OCI-LY3 (cell line): ENCODE measurements around the gene MGAT4D.

Experiments used
- H2AFZ ChIP-seq: fragments of 200-600, 300-600 bp; shearing (Covaris generic); 2 replicates; pipeline ENCODE4 v1.6.0; 2014; ENCODE audit warnings: antibody characterized with exemption, low read depth, low read length
- H3K27ac ChIP-seq: fragments of 200-600, 300-600 bp; sonication (generic); 2 replicates; pipeline ENCODE4 v1.5.1; 2014; ENCODE audit warnings: mild to moderate bottlenecking, low read length, moderate library complexity, mixed read lengths
- H3K27me3 ChIP-seq: fragments of 200-600, 300-600 bp; sonication (generic); 2 replicates; pipeline ENCODE4 v1.6.1; 2014; ENCODE audit warnings: low read depth, low read length, mixed read lengths
- H3K36me3 ChIP-seq: fragments of 200-600, 300-600 bp; sonication (generic); replicated peaks from 2 replicates; pipeline ENCODE3; 2014; ENCODE audit warnings: low read depth, low read length, mixed read lengths
- H3K4me1 ChIP-seq: fragments of 300-600, 200-600 bp; sonication (generic); 2 replicates; pipeline ENCODE4 v1.6.1; 2014; ENCODE audit warnings: low read length, mixed read lengths
- H3K4me2 ChIP-seq: fragments of 200-600, 300-600 bp; sonication (generic); 2 replicates; pipeline ENCODE4 v1.6.1; 2014; ENCODE audit warnings: low read length, mixed read lengths
- H3K4me3 ChIP-seq: fragments of 300-600, 200-600 bp; sonication (generic); 2 replicates; pipeline ENCODE4 v1.5.1; 2014; ENCODE audit warnings: antibody characterized with exemption, mild to moderate bottlenecking, low read length, moderate library complexity
- H3K79me2 ChIP-seq: fragments of 300-600, 200-600 bp; shearing (Covaris generic); 2 replicates; pipeline ENCODE4 v1.6.1; 2014; ENCODE audit warnings: mild to moderate bottlenecking, low read length, mixed read lengths
- H3K9ac ChIP-seq: fragments of 300-600, 200-600 bp; shearing (Covaris generic); 2 replicates; pipeline ENCODE4 v1.6.0; 2014; ENCODE audit warnings: mild to moderate bottlenecking, low read length, moderate library complexity
- H3K9me3 ChIP-seq: fragments of 200-600, 300-600 bp; shearing (Covaris generic); 2 replicates; pipeline ENCODE4 v1.6.1; 2014; ENCODE audit warnings: low read length, mixed read lengths; ENCODE audit not compliant: insufficient read depth
- H4K20me1 ChIP-seq: fragments of 200-600, 300-600 bp; sonication (generic); 2 replicates; pipeline ENCODE4 v1.6.1; 2016; ENCODE audit warnings: low read length, mixed read lengths; ENCODE audit not compliant: insufficient read depth
- EZH2phosphoT487 ChIP-seq: fragments of 200-600 bp; shearing (Covaris generic); IDR thresholded peaks from 2 replicates; pipeline ENCODE4 v1.6.1; 2018; ENCODE audit warnings: antibody characterized with exemption, mixed run types, low read depth
- TF ChIP-seq, protein P1 (sequence below): fragments of 200-600, 300-600 bp; sonication (generic); IDR thresholded peaks from 2 replicates; pipeline ENCODE4 v1.5.1; 2014; ENCODE audit warnings: antibody characterized with exemption, low read length, low read depth

MGAT4D gene

DNA sequence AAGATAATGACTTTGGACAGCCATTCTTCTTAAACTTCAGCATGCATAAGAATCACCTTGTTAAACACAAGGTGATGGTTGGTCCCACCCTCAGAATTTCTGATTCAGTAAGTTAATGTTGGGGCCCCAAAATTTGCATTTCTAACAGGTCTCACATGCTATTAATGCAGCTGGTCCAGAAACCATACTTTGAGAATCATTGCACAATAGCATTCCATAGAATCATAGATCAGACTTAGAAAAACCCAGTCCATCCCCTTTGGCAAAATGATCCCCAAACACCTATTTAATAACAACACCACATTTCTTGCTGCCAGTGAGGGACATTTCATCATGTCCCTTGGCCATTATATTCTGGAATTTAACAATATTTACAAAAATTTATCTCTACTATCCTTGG lies 6.2 kb upstream of the MGAT4D start:
- Histone ChIP-seq H4K20me1 (no peaks in the 10 kb centered on the region), H3K27ac (no peak overlapping the region), H3K9ac (no peak overlapping the region), H3K4me2 (no peak overlapping the region), H3K9me3 (no peaks in the 10 kb centered on the region), H3K4me1 (no peaks in the 10 kb centered on the region), H3K27me3 (peaks cover 37% of the 10 kb centered on the region), H2AFZ (no peak overlapping the region), H3K79me2 (no peaks in the 10 kb centered on the region), H3K4me3 (no peak overlapping the region), H3K36me3 (no peaks in the 10 kb centered on the region)
- TF ChIP-seq EZH2phosphoT487 = no peak
- TF ChIP-seq, protein P1, sequence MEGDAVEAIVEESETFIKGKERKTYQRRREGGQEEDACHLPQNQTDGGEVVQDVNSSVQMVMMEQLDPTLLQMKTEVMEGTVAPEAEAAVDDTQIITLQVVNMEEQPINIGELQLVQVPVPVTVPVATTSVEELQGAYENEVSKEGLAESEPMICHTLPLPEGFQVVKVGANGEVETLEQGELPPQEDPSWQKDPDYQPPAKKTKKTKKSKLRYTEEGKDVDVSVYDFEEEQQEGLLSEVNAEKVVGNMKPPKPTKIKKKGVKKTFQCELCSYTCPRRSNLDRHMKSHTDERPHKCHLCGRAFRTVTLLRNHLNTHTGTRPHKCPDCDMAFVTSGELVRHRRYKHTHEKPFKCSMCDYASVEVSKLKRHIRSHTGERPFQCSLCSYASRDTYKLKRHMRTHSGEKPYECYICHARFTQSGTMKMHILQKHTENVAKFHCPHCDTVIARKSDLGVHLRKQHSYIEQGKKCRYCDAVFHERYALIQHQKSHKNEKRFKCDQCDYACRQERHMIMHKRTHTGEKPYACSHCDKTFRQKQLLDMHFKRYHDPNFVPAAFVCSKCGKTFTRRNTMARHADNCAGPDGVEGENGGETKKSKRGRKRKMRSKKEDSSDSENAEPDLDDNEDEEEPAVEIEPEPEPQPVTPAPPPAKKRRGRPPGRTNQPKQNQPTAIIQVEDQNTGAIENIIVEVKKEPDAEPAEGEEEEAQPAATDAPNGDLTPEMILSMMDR = no peak

GRCh38 chr4:140499391-140499790 lies 1.3 kb upstream of the MGAT4D start:
- no peaks in the 10 kb centered on the region for H3K36me3 ChIP-seq
- H3K27ac ChIP-seq = no peak overlapping the region
- H3K4me3 ChIP-seq = no peak overlapping the region
- H4K20me1 ChIP-seq = no peaks in the 10 kb centered on the region
- H3K9ac ChIP-seq = no peak overlapping the region
- H2AFZ ChIP-seq = no peak overlapping the region
- no peaks in the 10 kb centered on the region for H3K4me1 ChIP-seq
- no peaks in the 10 kb centered on the region for H3K79me2 ChIP-seq
- H3K9me3 ChIP-seq = no peaks in the 10 kb centered on the region
- H3K27me3 ChIP-seq = peaks cover 33% of the 10 kb centered on the region
- TF ChIP-seq EZH2phosphoT487 = no peak
- TF ChIP-seq, protein P1 = no peak
- no peak overlapping the region for H3K4me2 ChIP-seq

DNA sequence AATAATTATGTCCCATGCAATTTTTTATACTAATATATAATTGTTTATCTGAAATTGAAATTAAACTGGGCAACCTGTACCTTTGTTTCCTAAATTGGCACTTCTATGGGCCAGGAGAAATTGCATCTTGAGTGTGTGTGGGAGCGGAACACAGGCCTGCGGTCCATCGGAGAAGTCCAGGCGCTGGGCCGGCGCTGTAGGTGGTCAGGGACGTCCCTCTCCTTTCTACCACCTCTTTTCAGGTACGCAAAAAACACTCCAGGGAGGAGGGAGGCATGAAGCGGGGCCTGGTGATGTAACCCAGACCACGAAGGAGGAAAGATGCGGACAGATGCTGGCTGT lies 717 bp downstream of the MGAT4D start:
- TF ChIP-seq EZH2phosphoT487 = no peak
- TF ChIP-seq, protein P1 = no peak
- peaks cover 28% of the 10 kb centered on the region for H3K27me3 ChIP-seq

GRCh38 chr4:140485939-140486338 lies 12.2 kb downstream of the MGAT4D start:
- H2AFZ ChIP-seq = no peak overlapping the region
- no peaks in the 10 kb centered on the region for H3K9me3 ChIP-seq
- no peaks in the 10 kb centered on the region for H3K36me3 ChIP-seq
- no peaks in the 10 kb centered on the region for H3K27me3 ChIP-seq
- H3K27ac ChIP-seq = no peak overlapping the region
- H3K9ac ChIP-seq = no peak overlapping the region
- no peak overlapping the region for H3K4me2 ChIP-seq
- H4K20me1 ChIP-seq = no peaks in the 10 kb centered on the region
- TF ChIP-seq, protein P1 = no peak
- TF ChIP-seq EZH2phosphoT487 = no peak
- no peaks in the 10 kb centered on the region for H3K4me1 ChIP-seq
- no peak overlapping the region for H3K4me3 ChIP-seq
- H3K79me2 ChIP-seq = no peaks in the 10 kb centered on the region

More for the DNA sequence above, 717 bp downstream of the MGAT4D start:
- H3K27ac ChIP-seq = no peak overlapping the region
- H3K9ac ChIP-seq = no peak overlapping the region
- no peak overlapping the region for H3K4me2 ChIP-seq
- H2AFZ ChIP-seq = no peak overlapping the region
- H3K9me3 ChIP-seq = no peaks in the 10 kb centered on the region
- no peak overlapping the region for H3K4me3 ChIP-seq
- no peaks in the 10 kb centered on the region for H3K4me1 ChIP-seq
- no peaks in the 10 kb centered on the region for H3K79me2 ChIP-seq
- H3K36me3 ChIP-seq = no peaks in the 10 kb centered on the region
- H4K20me1 ChIP-seq = no peaks in the 10 kb centered on the region
